GM21528 (cell line): ENCODE results near the gene NUDT8.

ENCODE experiments used
- ATAC-seq: cut with Tn5 transposase; IDR thresholded peaks from one replicate; pipeline ENCODE4 v1.9.1; 2021; ENCODE audit warnings: mild to moderate bottlenecking, moderate library complexity; ENCODE audit not compliant: unreplicated experiment, low FRiP score

Gene NUDT8, protein sequence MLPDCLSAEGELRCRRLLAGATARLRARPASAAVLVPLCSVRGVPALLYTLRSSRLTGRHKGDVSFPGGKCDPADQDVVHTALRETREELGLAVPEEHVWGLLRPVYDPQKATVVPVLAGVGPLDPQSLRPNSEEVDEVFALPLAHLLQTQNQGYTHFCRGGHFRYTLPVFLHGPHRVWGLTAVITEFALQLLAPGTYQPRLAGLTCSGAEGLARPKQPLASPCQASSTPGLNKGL

DNA sequence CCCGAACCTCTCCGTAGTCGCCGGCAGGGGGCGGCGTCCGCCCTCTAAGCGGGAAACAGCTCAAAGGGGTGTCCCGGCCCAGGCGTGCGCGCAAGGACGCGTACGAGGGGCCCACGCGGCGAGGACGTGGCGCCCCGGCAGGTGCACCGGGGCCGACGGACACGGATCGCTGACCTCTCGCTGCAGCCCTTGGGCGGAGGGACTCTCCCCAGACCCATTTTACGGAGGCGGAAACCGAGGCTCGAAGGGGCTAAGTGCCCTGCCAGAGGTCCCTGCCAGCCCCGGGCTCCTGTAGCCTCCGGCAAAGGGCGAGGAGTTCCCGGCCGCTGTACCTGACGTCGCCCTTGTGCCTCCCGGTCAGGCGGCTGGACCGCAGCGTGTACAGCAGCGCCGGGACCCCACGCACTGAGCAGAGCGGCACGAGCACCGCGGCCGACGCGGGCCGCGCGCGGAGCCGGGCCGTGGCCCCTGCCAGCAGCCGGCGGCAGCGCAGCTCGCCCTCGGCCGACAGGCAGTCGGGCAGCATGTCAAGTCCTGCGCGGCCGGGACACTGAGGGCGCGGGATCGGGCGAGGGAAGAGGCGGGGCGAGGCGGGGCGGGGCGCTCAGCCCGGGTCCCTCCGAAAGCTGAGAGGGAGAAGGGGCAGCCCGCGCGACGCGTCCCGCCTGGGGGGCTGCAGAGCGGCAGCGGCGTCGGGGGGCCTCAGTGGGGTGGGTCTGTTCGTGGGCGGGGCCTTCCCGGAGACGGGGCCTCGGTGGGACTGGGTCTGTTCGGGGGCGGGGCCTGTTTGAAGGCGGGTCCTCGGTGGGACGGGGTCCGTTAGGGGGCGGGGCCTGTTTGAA, at the start of gene NUDT8:
Gene NUDT8 (minus strand): TSS at position 552 of the 842 bp plus-strand sequence. CDS start 26 bp downstream, at position 526.
- peak; percentile 45 for ATAC-seq

DNA sequence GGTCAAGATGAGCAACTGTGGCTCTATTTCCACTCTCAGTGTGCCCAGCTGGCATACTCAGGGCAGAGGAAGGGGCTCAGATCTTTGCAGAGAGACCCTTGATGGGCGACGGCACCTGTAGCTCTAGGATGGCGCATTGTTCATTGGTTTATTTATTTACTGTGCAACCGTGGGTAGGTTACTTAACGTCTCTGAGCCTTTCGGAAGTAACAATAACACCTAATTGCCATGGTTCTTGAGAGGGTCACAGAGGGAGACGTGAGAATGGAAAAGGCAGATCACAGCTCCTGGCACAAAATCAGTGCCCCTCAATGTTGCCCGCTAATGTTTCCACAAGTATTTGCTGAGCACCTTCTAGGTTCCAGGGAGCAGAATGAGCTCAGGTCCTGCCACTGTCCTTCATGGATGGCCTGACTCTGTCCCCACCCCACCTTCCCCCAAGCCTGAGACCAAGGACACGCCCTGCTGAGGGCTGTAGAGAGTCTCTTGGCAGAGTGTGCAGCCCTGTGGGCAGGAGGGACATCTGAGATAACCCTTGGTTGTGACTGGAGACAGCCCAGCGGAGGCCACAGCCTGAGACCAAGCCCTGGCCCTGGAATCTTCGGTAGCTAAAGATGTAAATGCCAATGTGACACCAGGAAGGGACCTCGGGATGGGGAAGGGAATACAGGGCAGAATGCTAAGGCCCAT, 45.5 kb upstream of the NUDT8 start:
- no peak for ATAC-seq

DNA sequence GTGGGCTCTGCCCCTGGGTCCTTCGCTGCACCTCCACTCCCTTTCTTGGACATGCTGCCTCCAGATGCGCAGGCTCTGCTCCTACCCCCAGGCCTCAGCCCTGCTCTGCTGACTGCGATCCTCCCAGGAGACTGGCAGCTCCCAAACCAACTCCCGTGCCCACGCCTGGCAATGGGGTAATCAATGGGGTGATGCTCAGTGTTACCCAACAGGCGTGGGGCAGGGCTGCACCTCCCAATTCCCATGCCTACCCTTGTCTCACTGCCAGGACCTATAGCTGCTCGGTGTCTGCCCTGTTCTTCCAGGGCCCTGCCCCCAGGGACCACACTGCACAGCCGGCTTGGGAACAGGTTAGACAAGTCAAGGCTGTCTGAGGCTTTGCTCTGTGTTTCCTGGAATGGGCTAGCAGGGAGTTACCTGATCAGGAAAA, 44.7 kb upstream of the NUDT8 start, which contains the start of gene ALDH3B2:
Gene ALDH3B2 (minus strand): TSS at position 182 of the 430 bp plus-strand sequence. CDS start 7,688 bp downstream, outside the sequence.
- no peak for ATAC-seq

DNA sequence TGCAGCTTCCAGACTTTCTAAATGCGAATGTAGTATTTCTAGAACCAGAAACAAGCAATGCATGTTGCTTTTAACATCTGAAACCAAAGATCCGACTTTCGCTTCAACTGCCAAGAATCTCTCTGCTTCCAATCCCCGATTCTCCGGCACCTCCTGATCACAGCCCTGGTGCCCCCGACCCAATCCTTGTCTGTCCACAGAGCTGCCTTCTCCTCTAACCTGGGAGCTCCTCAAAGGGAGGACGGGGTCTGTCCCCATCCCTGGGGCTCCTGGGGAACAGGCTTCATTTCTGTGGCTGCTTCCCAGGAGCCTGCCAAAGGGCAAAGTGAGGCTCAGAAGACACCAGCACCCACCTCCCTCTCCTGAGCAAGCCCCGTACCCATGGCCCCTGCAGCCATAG, 44.2 kb upstream of the NUDT8 start:
- no peak for ATAC-seq

DNA sequence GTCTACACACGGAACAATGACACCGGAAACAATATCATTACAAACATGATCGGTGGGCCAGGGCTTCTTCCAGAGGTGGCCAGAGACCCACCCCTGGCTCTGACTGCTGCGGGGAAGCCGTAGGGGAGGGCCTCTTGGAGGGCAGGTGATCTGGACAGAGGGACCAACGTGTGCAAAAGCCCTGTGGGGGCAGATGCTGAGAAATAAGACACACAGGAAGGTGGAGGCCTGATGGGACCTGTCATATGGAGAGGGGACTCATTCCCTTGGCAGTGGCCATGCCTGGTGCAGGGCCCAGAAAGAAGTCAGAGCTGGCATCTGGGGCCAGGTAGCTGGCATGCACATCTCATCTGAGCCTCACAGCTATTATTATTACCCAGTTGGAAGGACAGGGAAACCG, 43.6 kb upstream of the NUDT8 start:
- ATAC-seq: no peak

DNA sequence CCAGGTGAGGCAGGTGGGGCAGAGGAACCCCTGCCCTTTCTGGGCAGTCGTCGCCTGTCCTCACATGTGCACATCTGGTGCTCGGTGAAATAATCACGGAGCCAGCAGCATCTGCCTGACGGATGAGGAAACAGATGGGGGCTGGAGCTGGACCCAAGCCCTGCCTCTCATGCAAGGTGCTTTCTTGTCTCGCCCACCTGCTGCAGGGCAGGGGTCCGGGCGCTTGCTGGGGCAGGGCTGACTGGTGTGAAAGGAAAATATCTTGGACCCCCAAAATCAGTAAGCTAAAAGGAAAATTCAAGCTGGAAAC, 41.4 kb upstream of the NUDT8 start:
- ATAC-seq: no peak

DNA sequence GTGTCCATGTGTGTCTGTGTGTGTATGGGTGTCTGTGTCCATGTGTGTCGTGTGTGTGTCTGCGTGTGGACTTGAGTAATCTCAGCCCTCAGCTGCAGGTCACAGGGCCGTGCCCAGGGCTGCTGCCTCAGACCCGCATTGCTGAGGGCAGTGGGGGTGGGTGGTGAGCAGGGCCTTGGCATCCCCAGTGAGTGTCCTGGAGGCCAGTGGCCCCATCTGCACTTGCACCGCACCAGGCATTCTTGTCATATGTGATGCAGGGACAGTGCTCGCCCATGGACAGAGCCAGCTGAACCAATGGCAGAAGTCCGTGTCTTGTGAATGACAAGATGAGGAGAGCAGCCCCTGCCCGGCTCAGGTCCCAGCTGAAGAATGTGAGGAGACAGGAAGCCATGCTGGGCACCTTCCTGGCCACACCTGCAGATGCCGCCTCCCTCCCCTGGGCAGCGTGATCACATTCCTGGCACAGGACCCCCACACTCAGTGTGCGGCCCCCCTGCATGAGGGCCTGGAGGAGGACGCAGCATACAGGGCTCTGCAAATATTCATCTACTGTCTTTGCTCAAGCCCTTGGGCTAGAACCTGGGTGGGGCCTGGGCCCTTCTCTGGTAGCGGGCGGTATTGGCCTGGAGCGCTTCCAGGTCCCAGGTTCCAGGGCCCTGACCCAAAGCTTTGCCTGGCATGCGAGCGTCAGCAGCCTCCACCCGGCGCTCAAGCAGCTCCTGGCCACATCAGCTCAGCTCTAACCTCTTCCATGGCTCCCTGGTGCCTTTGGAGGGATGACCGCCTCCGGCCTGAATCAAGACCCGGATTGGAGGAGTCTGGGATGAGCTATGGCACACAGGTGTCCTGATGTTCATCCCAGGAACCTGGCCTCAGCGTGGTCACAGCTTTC, 40.8 kb upstream of the NUDT8 start:
- no peak for ATAC-seq

DNA sequence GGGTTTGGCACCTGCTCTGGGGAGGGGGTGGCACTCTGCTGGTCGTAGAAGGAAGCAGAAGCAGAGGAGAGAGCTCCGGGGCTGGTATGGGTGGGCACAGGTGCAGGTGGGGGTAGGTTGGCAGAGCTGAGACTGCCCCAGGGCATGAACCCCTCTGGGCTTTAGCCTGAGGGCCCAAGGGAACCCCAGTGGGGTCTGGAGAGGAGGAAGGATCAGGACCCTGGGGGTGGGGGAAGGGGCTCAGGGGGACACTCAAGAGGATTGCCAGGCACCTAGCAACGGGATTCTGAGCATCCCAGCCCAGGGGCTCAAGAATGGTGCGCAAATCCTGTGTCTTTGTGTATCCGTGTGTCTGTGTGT, 38.4 kb upstream of the NUDT8 start:
- ATAC-seq: no peak

DNA sequence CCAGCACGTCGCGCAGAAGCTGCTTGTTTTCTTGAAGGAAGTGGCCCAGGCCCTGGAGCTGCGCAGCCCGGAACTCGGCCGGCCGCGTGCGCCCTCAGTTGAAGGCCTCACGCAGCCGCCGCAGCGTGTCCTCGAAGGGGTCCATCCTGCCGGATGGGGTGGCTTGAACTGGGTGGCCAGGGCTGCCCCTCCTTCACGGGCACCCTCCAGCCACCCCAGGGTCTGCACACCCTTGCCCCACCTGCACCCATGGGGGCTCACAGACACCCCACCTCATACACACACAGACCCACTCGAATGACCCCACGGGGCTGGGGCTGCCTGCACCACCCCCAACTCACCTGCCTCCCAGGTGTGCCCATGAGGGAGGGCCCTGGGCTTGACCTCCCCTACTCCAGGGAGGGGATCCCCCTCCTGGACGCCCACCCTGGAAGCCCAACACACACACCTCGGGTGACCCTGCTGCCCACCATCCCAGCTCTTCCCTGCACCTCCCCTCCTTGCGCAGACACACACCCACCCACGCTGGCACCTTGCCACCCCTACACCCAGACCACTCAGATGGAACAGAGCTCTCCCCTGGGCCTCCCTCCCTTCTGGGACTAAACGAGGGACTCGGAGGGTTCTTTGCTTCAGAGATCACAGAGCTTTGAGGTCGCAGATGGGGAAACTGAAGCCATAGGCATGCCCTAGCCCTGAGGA, 37.9 kb upstream of the NUDT8 start:
- no peak for ATAC-seq

DNA sequence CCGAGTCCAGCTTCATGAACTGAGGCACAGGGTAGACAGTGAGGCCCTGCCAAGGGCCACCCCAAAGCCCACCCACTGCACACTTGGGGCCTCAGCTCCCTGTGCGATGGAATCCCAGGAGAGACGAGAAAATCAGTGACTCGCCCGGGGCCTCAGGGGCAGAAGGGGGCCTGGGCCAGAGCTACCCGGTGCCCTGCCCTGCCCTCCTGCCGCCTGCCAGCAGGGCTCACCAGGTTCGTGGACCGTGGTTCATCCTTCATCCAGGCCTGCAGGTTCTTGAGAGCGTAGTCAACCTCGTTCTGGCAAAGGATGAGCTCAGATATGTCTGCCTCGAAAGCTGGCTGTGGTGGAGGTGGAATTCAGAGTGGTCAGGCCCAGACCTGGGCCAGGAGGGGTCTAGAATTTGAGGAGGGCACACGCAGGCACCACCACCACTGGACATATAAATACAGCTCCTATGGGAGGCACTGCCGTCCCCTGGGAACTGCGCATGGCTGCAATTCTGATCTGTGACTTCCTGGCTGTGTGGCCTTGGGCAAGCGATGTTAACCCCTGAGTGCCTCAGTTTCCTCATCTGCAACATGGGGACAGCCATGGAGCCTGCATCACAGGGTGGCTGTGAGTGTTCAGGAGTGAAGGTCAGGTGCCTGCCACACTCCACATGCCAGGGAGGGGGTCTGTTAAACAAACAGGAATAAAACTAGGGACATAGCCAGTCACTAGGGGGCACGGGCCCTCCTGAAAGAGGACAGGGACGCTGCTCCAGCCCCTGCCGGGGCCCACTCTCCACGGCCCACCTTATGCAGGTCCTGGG, 37.1 kb upstream of the NUDT8 start:
- no peak for ATAC-seq

DNA sequence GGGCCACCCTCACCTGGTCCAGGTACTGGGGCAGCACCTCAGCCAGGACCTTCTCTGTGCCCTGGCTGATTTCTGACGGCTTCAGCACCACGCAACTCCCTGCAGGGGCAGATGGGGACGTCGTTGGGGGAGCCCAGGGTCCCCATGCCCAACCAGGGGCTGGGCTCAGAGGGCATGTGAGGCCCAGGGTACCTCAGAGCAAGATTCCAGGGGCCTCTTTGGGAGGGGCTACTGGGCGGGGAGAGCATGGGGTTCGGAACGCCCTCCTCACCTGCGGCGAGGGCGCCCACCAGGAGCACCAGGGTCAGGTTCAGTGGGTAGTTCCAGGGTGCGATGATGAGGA, 36.5 kb upstream of the NUDT8 start:
- no peak for ATAC-seq

DNA sequence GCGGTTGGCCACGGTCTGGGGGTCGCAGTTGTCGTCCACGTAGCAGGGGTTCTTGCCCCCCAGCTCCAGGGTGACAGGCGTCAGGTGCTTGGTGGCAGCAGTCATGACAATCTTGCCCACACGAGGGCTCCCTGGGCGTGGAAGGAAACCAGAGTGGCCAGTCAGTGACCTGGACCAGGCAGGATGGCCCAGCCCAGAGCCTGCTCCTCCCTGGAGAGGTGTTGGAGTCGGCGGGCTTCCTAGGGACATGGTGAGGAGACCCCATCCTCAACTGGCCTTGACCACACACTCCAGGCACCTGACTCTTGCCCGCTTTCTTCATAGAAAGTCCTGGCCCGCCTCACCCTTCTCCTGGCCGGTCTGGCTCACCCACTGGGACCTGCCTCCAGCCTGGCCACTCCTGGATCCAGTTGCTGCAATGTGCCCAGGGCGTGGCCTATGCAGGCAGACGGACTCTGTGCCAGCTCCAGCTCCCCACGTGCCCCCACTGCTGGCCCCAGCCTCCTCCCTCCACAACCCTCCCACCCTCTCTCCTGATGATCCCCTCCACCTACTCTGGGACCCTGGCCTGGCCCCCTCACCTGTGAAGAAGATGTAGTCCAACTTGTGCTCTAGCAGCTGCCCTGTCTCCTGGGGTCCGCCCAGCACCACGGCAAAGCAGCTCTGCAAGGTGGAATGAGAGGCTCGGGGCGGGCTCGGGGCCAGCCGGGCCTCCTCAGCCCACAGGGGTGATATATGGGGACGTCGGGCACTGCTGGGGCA, 36.0 kb upstream of the NUDT8 start:
- ATAC-seq: no peak

DNA sequence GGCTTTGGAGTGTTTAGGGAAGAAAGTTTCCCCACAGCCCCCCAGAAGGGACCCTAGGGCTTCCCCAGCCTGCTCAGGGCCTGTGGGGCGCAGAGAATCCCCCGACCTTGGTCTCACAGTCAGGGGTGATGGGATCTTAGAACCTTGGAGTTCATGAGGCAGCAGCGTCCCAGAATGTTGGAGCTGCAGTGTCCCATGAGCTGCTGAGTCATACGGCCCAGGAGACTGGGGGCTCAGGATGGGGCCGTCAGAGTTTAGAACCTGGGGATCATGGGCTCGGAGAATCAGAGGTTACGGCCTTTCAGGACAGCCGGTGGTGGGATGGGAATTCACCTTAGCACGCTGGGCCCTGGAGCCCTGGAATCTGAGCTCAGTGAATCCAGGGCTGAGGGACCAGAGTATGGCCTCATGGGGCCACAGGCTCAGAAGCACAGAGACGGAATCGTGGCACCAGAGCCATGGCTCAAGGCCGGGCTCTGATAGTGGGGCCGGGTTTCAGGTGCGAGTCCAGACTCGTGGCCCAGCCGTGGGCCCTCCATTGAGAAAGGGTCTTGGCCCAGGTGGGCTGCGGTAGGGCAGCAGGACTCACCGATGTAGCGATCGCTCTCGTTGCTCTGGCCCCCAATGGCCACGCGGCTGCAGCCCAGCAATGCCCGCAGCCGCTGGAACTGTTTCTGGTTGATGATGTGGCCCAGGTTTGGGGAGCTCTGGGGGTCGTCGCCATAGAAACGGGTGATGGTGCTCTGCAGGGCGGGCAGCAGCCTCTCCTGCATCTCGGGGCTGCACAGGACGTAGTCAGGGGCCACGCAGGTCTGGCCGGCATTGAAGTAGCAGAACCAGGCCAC, 35.2 kb upstream of the NUDT8 start:
- ATAC-seq: no peak

DNA sequence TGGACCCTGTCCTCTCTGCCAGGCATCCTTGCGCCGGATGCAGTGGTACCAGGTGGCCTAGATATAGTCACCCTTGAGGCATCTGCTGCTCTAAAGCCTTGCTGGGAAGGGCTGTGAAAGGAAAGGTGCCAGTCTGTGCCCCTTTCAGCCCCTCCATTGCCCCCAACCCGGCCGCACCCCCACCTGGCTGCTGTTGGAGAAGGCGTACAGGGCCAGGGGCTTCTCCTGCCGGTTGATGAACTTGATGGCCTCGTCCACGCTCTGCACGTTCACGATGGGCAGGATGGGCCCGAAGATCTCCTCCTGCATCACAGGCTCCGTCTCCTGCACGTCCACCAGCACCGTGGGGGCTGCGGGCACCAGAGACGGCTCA, 34.5 kb upstream of the NUDT8 start:
- no peak for ATAC-seq

DNA sequence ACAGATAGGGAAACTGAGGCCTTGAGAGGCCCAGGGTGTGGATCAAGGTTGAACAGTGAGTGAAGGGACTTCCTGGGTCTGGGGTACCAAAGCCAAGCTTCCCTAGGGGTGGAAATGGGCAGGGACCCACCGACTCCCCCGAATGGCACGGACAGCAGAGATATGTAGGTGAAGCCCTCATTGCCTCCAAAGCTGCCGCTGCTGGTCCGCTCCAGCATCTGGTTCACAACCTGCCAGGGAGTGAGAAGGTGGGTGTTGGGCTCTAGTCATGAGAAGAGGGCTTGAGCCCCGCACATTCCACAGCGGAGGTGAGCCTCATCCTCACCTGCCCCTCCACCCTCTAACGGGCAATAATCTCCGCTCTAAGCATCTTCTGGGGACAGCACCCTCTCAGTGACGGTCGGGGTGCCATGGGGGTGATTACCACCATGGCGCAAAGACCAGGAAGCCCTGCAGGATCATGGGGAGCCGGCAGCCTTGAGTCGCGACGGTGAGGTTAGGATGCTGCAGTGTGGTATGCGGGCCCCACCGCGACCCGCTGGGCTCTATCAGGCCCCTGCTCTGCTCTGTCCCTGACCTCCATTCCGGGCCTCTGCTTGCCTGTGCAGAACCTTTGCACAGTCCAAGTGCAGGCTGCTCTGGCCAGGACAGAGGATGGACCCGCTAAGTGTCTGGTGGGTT, 33.9 kb upstream of the NUDT8 start:
- no peak for ATAC-seq

DNA sequence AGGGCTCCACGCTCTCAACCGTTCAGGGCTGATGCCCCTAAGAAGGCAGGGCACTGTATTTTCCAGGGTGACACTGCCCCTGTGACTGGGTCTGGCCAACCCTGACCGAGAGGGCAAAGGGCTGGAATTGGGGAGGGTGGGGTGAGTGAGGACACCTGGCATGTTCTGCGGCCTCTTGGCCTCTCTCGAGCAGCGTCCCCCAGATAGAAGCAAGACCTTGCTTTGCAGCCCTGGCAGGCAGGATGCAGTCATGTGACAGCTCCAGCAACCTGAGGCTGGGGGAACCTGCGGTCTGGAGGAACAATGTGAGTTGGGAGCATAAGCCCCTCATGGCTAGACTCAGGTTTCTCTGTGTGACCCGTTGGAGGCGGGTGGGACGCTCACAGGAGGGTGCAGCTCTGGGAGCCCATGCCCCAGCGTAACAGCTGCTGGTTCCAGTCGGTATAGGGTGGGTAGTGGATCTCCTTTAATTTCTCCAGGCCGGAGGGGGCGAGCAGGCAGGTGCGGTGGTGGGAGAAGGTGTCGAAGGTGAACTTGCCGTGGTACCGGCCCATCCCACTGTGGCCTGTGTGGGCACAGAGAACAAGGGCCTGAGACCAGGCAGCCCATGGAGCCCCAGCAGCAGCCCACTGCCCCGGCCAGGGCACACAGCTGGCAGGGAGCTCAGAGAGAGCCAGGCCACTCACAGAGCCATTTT, 33.2 kb upstream of the NUDT8 start:
- ATAC-seq: no peak
